ENCODE measurements around the gene PUM1. TPM values are rescaled to one million over a fixed set of nuclear protein-coding genes. Genes with fewer than 3 reads are reported as not detected.

The PUM1 gene
- total RNA-seq, 6 experiments from 2014 or later, result 83.6 to 95.4 (median 90.8) TPM

DNA sequence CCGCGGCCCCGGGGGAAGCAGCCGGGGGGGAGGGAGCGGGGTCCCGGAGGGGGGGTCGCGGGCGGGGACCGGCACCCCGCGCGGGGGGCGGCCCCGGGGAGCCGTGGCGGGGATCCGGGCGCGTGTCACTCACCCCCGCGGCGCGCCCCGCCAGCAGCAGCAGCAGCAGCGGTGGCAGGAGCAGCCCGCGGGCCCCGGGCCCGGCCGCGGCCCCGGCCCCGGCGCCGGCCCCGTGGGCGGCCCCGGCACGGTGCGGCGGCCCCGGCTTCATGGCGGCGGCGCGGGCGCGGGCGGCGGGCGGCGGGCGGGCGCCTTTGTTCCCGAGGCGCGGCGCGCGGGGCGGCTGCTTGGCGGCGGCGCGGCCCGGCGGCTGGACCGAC lies 157.2 kb downstream of the PUM1 start:
- Mint-ChIP-seq H3K27ac (no peak overlapping the region), H3K27me3 (ENCODE audit: insufficient read depth) (peaks cover 1% of the 10 kb centered on the region; the same call in 1 of the 2 replicates), H3K4me3 (no peak overlapping the region), H3K4me1 (ENCODE audit: low read depth) (peaks cover 49% of the 10 kb centered on the region), H3K36me3 (ENCODE audit: low read depth) (no peaks in the 10 kb centered on the region), H3K9me3 (no peaks in the 10 kb centered on the region)
- TF ChIP-seq, protein P1, sequence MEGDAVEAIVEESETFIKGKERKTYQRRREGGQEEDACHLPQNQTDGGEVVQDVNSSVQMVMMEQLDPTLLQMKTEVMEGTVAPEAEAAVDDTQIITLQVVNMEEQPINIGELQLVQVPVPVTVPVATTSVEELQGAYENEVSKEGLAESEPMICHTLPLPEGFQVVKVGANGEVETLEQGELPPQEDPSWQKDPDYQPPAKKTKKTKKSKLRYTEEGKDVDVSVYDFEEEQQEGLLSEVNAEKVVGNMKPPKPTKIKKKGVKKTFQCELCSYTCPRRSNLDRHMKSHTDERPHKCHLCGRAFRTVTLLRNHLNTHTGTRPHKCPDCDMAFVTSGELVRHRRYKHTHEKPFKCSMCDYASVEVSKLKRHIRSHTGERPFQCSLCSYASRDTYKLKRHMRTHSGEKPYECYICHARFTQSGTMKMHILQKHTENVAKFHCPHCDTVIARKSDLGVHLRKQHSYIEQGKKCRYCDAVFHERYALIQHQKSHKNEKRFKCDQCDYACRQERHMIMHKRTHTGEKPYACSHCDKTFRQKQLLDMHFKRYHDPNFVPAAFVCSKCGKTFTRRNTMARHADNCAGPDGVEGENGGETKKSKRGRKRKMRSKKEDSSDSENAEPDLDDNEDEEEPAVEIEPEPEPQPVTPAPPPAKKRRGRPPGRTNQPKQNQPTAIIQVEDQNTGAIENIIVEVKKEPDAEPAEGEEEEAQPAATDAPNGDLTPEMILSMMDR (IDR thresholded peaks at IDR 0.05), result no peak
- DNase-seq, result no peak

- H3K27ac Mint-ChIP-seq, result peak overlapping the region; percentile 62
- no peaks in the 10 kb centered on the region for H3K36me3 Mint-ChIP-seq (ENCODE audit: low read depth)
- TF ChIP-seq, protein P1 (IDR thresholded peaks at IDR 0.05), result no peak
- H3K27me3 Mint-ChIP-seq (ENCODE audit: insufficient read depth), result peaks cover 1% of the 10 kb centered on the region; the same call in 1 of the 2 replicates
- peak overlapping the region; percentile 91 for H3K4me3 Mint-ChIP-seq
- peaks cover 49% of the 10 kb centered on the region for H3K4me1 Mint-ChIP-seq (ENCODE audit: low read depth)
- no peaks in the 10 kb centered on the region for H3K9me3 Mint-ChIP-seq
- DNase-seq, result no peak
Measured at GRCh38 chr1:30907481-30908315, 157.8 kb downstream of the PUM1 start.

DNA sequence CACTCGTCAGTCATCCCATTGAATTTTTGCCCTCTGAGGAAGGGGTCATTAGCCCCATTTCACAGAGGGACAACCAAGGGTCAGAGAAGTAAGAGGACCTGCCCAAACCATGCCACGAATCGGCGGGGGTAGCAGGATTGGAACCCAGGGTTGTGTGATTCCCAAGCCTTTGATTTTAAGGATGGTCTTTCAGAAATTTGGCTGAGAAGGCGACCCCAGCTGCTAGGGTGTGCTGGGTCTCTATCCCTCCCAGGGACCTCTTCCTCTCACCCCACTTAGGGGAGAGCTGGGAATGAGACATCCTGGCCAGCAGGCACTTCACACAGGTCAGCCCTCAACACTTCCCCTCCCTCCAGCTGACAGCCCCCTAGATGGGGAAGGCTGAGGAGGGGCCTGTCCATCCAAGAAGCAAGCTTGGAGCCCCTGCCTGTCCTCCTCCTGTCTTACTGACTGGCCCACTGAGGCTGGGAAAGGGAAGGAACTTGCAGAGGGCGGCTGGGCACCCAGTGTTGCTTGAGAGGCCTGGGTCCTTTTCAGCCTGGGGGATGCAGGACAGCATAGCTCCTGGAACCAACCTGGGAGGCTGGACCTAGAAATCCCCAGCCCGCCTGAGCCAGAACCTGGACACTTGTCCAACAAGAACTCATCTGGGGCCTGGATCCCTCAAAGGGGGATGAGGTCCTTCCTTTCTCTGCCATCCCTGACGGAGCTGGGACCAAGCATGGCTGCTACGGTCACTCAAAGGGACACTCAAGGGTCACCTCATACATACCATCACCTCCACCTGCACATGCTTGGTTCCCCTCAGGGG lies 158.7 kb downstream of the PUM1 start:
- Mint-ChIP-seq H3K4me3 (peak overlapping the region; percentile 91), H3K27me3 (ENCODE audit: insufficient read depth) (peaks cover 1% of the 10 kb centered on the region; the same call in 1 of the 2 replicates), H3K36me3 (ENCODE audit: low read depth) (no peaks in the 10 kb centered on the region), H3K27ac (peak overlapping the region; percentile 62; the same call in 1 of the 2 replicates), H3K4me1 (ENCODE audit: low read depth) (peaks cover 56% of the 10 kb centered on the region), H3K9me3 (no peaks in the 10 kb centered on the region)
- no peak for DNase-seq
- TF ChIP-seq, protein P1 (IDR thresholded peaks at IDR 0.05), result no peak

DNA sequence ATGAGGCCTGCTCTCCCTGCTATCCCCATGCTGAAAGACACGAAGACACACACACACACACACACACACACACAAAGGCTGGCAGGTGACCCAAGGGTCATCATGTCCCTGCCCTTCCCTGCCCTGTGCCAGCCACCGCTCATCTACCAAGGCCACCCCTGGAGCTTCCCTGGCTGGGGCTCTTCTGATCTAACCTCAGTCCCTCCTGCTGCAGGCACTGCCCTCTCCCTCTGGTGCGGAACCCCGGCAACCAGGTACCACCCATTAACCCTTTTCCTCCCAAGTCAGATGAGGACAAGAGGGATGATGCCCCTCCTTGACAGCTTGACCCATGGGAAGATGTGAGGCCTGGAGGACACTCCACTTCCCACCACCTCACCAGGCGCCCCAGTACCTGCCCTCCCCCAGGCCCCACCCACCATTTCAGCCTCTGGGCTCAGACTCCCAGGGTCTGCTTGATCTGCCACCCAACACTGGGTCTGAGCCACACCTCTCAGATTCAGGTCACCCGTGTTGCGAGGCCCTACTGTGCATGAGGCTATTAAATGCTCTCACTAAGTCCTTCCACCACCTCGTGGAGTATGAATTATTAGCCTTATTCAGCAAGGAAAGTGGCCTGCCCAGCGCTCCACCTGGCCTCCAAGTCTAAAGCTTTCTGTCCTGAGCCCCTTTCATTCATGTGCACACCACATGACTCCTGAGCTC lies 159.4 kb downstream of the PUM1 start:
- Mint-ChIP-seq H3K27ac (no peak overlapping the region), H3K36me3 (ENCODE audit: low read depth) (no peaks in the 10 kb centered on the region), H3K4me3 (no peak overlapping the region), H3K4me1 (ENCODE audit: low read depth) (peaks cover 61% of the 10 kb centered on the region), H3K27me3 (ENCODE audit: insufficient read depth) (peaks cover 1% of the 10 kb centered on the region; the same call in 1 of the 2 replicates), H3K9me3 (no peaks in the 10 kb centered on the region)
- DNase-seq, result no peak
- TF ChIP-seq, protein P1 (IDR thresholded peaks at IDR 0.05), result no peak

GRCh38 chr1:30905403-30905802 lies 160.1 kb downstream of the PUM1 start:
- no peak overlapping the region for H3K27ac Mint-ChIP-seq
- TF ChIP-seq, protein P1 (IDR thresholded peaks at IDR 0.05), result no peak
- no peaks in the 10 kb centered on the region for H3K9me3 Mint-ChIP-seq
- H3K36me3 Mint-ChIP-seq (ENCODE audit: low read depth), result no peaks in the 10 kb centered on the region
- DNase-seq, result no peak
- H3K4me1 Mint-ChIP-seq (ENCODE audit: low read depth), result peaks cover 54% of the 10 kb centered on the region
- H3K4me3 Mint-ChIP-seq, result no peak overlapping the region
- H3K27me3 Mint-ChIP-seq (ENCODE audit: insufficient read depth), result peaks cover 1% of the 10 kb centered on the region; the same call in 1 of the 2 replicates

Data from HFFc6 (cell line).